Common myeloid progenitor, CD34-positive (primary cell): ENCODE data around the gene HHIPL1.

Experiments
- CTCF ChIA-PET: fragments of 350-600 bp; sonication (Branson Sonifier 250); formaldehyde crosslinking; loops from one replicate; lab custom pipeline; 2021; ENCODE audit warnings: antibody characterized with exemption; lab: Charles Lee
- POLR2A ChIA-PET: fragments of 350-600 bp; sonication (Branson Sonifier 250); formaldehyde crosslinking; loops from one replicate; lab custom pipeline; 2021; ENCODE audit warnings: antibody characterized with exemption; lab: Charles Lee
- DNase-seq, 3 donors: peaks; one replicate each; pipeline versions ENCODE4 v3.0.0 to v3.0.0-alpha.2; 2013
- H3K27ac ChIP-seq, 2 experiments: 1 replicate in 1 of 2; 2 replicates in 1 of 2; pipeline ENCODE4 v1.7.0; 2013; ENCODE audit warnings: inconsistent platforms in 2 of 2, low read length in 2 of 2, mild to moderate bottlenecking in 2 of 2, low read depth in 1 of 2, moderate library complexity in 1 of 2; ENCODE audit not compliant: severe bottlenecking in 2 of 2, insufficient read depth in 1 of 2, poor library complexity in 1 of 2
- H3K27me3 ChIP-seq, 5 experiments: replicated peaks in 2 of 5; 1 replicate in 3 of 5; 2 replicates in 2 of 5; pipeline versions ENCODE4 v1.6.1 to v1.7.0; 2013; ENCODE audit warnings: low read length in 4 of 5, mild to moderate bottlenecking in 2 of 5, moderate library complexity in 2 of 5, inconsistent platforms in 1 of 5; ENCODE audit not compliant: insufficient read depth in 5 of 5, control insufficient read depth in 4 of 5
- H3K36me3 ChIP-seq, 4 experiments: 1 replicate in 2 of 4; 2 replicates in 2 of 4; pipeline versions ENCODE4 v1.6.1 to v1.7.0; 2013; ENCODE audit warnings: low read length in 3 of 4, control low read depth in 1 of 4, mild to moderate bottlenecking in 1 of 4; ENCODE audit not compliant: control insufficient read depth in 4 of 4, insufficient read depth in 4 of 4
- H3K4me1 ChIP-seq, 4 experiments: 1 replicate in 3 of 4; 2 replicates in 1 of 4; pipeline versions ENCODE4 v1.6.1 to v1.7.1; 2013; ENCODE audit warnings: low read length in 3 of 4, mild to moderate bottlenecking in 3 of 4, control low read depth in 1 of 4, inconsistent platforms in 1 of 4, moderate library complexity in 1 of 4; ENCODE audit not compliant: control insufficient read depth in 4 of 4, insufficient read depth in 4 of 4; ENCODE audit errors: control extremely low read depth in 1 of 4
- H3K4me3 ChIP-seq, 7 experiments: 1 replicate in 4 of 7; 2 replicates in 3 of 7; pipeline versions ENCODE4 v1.5.1 to v1.7.0; 2013; ENCODE audit warnings: mild to moderate bottlenecking in 7 of 7, low read length in 6 of 7, moderate library complexity in 6 of 7, inconsistent platforms in 2 of 7, low read depth in 2 of 7, control low read depth in 1 of 7; ENCODE audit not compliant: insufficient read depth in 4 of 7, control insufficient read depth in 1 of 7; ENCODE audit errors: extremely low read depth in 1 of 7
- H3K9me3 ChIP-seq, 5 experiments: 1 replicate in 4 of 5; 2 replicates in 1 of 5; pipeline versions ENCODE4 v1.6.1 to v1.7.1; 2013; ENCODE audit warnings: low read length in 4 of 5, mild to moderate bottlenecking in 2 of 5, inconsistent platforms in 1 of 5, low read depth in 1 of 5, moderate library complexity in 1 of 5; ENCODE audit not compliant: control insufficient read depth in 4 of 5, insufficient read depth in 2 of 5; ENCODE audit errors: control extremely low read depth in 1 of 5
- WGBS: methylation state at CpG from one replicate; pipeline ENCODE4 v1.1.5; 2013; ENCODE audit not compliant: insufficient coverage; 5-methylcytosine and 5-hydroxymethylcytosine counted together

HHIPL1 gene

DNA sequence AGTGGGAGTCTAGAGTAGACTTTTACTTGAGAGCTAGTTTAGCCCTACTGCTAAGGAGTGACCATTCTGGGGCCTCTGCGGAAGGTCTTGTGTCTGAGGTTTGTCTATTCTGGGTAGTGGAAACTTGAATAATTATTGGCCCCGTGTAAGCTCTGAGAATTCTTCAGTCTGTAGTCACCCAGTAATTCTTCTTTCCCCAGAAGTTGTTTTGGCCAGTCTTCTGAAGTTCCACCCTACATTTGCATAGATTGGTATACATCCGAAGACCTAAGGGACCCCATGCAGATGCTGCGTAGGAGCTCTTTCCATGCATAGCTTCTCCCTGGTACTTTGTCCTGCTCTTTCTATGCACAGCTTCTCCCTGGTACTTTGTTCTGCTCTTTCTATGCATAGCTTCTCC is 52.0 kb downstream of the HHIPL1 start:
- Histone ChIP-seq H3K4me1 (no peaks in the 10 kb centered on the region), H3K36me3 (no peaks in the 10 kb centered on the region), H3K9me3 (peaks cover 0 to 11% (median 3%) of the 10 kb centered on the region in 5 experiments), H3K27ac (no peak overlapping the region), H3K4me3 (no peak overlapping the region), H3K27me3 (peaks cover 0 to 42% (median 6%) of the 10 kb centered on the region in 5 experiments)
- WGBS, result 100% methylated on average over 3 of the region's 4 CpGs
- CTCF ChIA-PET, result interaction anchor here (1.0 kb wide), 1 partner anchor 17 kb away, joined by 3 read pairs; no protein-coding TSS in a partner anchor
- DNase-seq, result no peak
- POLR2A ChIA-PET, result no interaction called here

DNA sequence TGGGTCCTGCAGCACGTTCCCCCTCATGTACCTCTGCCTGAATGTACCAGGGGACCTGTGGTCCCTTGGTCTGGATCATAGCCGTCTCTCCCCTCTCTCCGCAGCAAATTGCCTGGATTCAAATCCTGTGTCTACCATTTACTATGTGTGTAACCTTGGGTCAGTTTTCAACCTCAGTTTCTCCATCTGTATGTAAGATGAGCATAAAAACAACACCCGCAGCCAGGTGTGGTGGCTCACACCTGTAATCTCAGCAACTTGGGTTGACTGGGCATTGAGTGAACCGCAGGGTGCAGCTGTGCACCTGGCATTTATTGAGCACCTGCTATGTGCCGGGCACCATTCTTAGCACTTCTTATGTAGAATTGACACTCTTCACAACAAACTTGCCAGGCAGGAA is 53.3 kb downstream of the HHIPL1 start:
- ChIA-PET CTCF (interaction anchor here (1.1 kb wide), 1 partner anchor 11 kb away, joined by 3 read pairs; no protein-coding TSS in a partner anchor), POLR2A (no interaction called here)
- Histone ChIP-seq H3K4me3 (no peak overlapping the region), H3K9me3 (peaks cover 4 to 15% (median 7%) of the 10 kb centered on the region in 5 experiments), H3K4me1 (no peaks in the 10 kb centered on the region), H3K36me3 (no peaks in the 10 kb centered on the region), H3K27ac (no peak overlapping the region), H3K27me3 (peaks cover 0 to 37% (median 5%) of the 10 kb centered on the region in 5 experiments)
- WGBS, result 79% methylated on average over 4 of the region's 6 CpGs
- no peak for DNase-seq

DNA sequence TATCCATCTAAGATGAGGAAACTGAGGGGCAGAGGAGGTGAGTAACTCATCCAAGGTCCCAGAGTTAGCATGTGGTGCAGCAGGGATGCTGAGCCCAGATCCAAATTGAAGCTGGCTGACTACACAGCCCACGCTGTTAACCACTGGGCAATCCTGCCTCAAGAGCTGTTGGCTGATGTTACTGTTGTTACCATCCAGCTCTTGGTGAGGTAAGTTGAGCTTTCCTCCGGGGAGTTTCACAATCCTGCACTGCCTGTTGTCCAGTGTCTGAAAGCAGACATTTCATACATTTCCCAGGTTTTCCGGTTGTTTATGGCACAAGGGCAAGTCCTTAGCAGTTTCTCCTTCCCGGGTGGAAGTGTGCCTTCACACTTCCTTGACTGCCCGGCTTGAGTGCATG is 53.7 kb downstream of the HHIPL1 start:
- DNase-seq, result no peak
- peaks cover 0 to 37% (median 5%) of the 10 kb centered on the region in 5 experiments for H3K27me3 ChIP-seq
- 51% methylated on average over 5 of the region's 5 CpGs for WGBS
- no peaks in the 10 kb centered on the region for H3K36me3 ChIP-seq
- CTCF ChIA-PET, result interaction anchor here (1.1 kb wide), 1 partner anchor 11 kb away, joined by 3 read pairs; no protein-coding TSS in a partner anchor
- H3K4me3 ChIP-seq, result no peak overlapping the region
- H3K9me3 ChIP-seq, result peaks cover 4 to 19% (median 11%) of the 10 kb centered on the region in 5 experiments
- POLR2A ChIA-PET, result interaction anchor here (0.6 kb wide), 1 partner anchor 98 kb away, joined by 3 read pairs; no protein-coding TSS in a partner anchor
- no peak overlapping the region for H3K27ac ChIP-seq
- H3K4me1 ChIP-seq, result no peaks in the 10 kb centered on the region

DNA sequence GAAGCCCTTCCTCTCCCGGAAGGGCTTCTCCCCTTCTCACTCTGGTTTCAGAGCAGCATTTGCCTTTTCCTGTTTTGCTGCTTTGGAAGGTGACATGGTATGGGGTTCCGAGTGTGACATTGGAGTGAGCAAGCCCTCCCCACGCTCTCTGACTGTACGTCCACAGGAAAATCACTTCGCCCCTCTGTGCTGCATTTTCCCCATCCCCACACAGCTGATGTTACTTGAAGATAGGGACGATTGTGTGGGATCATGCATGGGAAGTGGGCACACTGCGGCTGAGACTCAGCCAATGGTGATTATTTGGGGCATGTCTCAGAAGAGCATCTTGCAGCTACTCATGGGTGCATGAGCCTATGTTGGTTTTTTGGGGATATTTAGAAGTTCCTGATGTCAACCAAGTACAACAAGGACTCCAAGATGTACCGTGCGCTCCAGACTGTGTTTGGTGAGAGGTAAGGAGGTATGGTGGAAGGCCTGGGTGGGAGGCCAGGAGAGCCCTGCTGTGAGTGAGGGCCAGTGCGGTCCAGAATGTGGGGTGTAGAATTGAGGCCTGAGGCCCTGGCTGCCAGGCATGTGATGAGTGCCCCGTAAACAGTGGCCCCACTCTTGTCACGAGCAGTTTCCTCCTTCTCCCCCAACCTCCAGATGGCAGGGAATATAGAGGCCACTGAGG is 54.3 kb downstream of the HHIPL1 start:
- Histone ChIP-seq H3K36me3 (no peaks in the 10 kb centered on the region), H3K9me3 (peaks cover 4 to 20% (median 12%) of the 10 kb centered on the region in 5 experiments), H3K4me3 (no peak overlapping the region), H3K27ac (no peak overlapping the region), H3K4me1 (no peaks in the 10 kb centered on the region), H3K27me3 (peaks cover 0 to 37% (median 5%) of the 10 kb centered on the region in 5 experiments)
- WGBS, result 76% methylated on average over 7 of the region's 12 CpGs
- no peak for DNase-seq
- POLR2A ChIA-PET, result interaction anchor here (0.6 kb wide), 1 partner anchor 97 kb away, joined by 3 read pairs; no protein-coding TSS in a partner anchor
- CTCF ChIA-PET, result interaction anchor here (2.4 kb wide), 1 partner anchor 15 kb away, joined by 5 read pairs; the partner anchor contains the start of gene CYP46A1

DNA sequence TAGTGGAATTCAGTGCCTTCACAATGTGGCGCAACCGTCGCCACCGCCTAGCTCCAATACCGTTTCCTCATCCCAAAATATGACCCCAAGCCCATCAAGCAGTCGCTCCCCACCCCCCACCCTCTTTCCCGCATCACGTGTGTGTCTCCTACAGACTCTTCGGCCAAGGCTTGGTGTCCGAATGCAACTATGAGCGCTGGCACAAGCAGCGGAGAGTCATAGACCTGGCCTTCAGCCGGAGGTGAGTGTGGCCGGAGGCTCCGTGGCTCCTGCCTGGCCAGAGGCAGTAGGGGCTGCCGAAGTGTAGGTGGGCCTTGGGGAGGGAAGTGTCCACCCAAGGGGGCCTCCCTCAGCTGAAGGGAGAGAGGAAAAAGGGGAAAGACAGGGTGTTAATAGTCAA is 54.9 kb downstream of the HHIPL1 start:
- WGBS, result 92% methylated on average over 15 of the region's 16 CpGs
- CTCF ChIA-PET, result interaction anchor here (2.4 kb wide), 1 partner anchor 15 kb away, joined by 5 read pairs; the partner anchor contains the start of gene CYP46A1
- no peak for DNase-seq

DNA sequence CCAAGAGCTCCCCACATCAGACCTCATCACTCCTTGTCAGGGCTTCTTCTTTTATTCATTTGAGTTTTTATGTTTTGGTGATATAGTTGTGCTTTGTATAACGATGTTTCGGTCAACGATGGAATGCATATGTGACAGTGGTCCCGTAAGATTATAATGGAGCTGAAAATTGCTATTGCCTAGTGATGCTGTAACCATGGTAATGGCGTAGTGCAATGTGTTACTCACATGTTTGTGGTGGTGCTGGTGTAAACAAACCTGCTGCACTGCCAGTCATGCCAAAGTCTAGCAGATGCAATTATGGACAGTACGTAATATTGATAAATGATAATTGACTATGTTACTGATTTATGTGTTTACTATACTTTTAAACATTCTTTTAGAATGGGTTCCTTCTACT is 55.5 kb downstream of the HHIPL1 start:
- no peak overlapping the region for H3K4me3 ChIP-seq
- ChIA-PET POLR2A (no interaction called here), CTCF (interaction anchor here (1.2 to 2.4 kb wide), 2 partner anchors 13 to 16 kb away, joined by 4 to 5 read pairs; partner anchors contain the start of gene CYP46A1)
- H3K27me3 ChIP-seq, result peaks cover 0 to 41% (median 5%) of the 10 kb centered on the region in 5 experiments
- no peaks in the 10 kb centered on the region for H3K36me3 ChIP-seq
- no peak for DNase-seq
- 98% methylated on average over 5 of the region's 6 CpGs for WGBS
- H3K9me3 ChIP-seq, result peaks cover 4 to 23% (median 14%) of the 10 kb centered on the region in 5 experiments
- H3K27ac ChIP-seq, result no peak overlapping the region
- no peaks in the 10 kb centered on the region for H3K4me1 ChIP-seq

More for the DNA sequence above, 54.9 kb downstream of the HHIPL1 start:
- POLR2A ChIA-PET, result no interaction called here
- Histone ChIP-seq H3K9me3 (peaks cover 4 to 22% (median 14%) of the 10 kb centered on the region in 5 experiments), H3K4me3 (no peak overlapping the region), H3K27me3 (peaks cover 0 to 41% (median 5%) of the 10 kb centered on the region in 5 experiments), H3K36me3 (no peaks in the 10 kb centered on the region), H3K27ac (no peak overlapping the region), H3K4me1 (no peaks in the 10 kb centered on the region)

DNA sequence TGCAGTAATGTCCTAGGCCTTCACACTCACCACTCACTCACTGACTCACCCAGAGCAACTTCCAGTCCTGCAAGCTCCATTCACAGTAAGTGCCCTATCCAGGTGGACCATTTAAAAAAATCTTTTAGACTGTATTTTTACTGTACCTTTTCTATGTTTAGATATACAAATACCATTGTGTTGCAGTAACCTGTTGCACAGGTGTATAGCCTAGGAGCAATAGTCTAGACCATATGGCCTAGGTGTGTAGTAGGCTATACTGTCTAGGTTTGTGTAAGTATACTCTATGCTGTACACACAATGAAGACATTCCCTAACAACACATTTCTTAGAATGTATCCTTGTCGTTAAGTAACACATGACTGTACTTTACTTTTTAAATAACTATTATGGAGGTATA is 56.3 kb downstream of the HHIPL1 start:
- Histone ChIP-seq H3K9me3 (peaks cover 4 to 23% (median 14%) of the 10 kb centered on the region in 5 experiments), H3K27ac (no peak overlapping the region), H3K4me1 (no peaks in the 10 kb centered on the region), H3K36me3 (no peaks in the 10 kb centered on the region), H3K4me3 (no peak overlapping the region), H3K27me3 (peaks cover 0 to 41% (median 5%) of the 10 kb centered on the region in 5 experiments)
- POLR2A ChIA-PET, result no interaction called here
- CTCF ChIA-PET, result interaction anchor here (1.2 to 2.4 kb wide), 2 partner anchors 14 to 17 kb away, joined by 4 to 5 read pairs; partner anchors contain the start of gene CYP46A1
- DNase-seq, result no peak
- WGBS, result no CpG with 5 or more reads among the region's 1 CpG
